SK-N-MC (cell line): ENCODE data around the gene BMPR1B.
A peak's percentile ranks its signal among the peaks of the same experiment; 100 is the strongest.

Experiments
- DNase-seq: peaks from one replicate; pipeline ENCODE4 v3.0.0-alpha.2; 2011; ENCODE audit warnings: low read depth, low spot score
- H3K27ac ChIP-seq: fragments of 200-600 bp; sonication (generic); 2 replicates; pipeline ENCODE4 v1.5.1; 2016; ENCODE audit warnings: mixed run types
- H3K36me3 ChIP-seq: fragments of 200-600 bp; sonication (generic); 2 replicates; pipeline ENCODE4 v1.6.1; 2017; ENCODE audit warnings: antibody characterized with exemption, low read length, mixed read lengths; ENCODE audit not compliant: insufficient read depth
- H3K4me3 ChIP-seq: fragments of 200-600 bp; sonication (generic); 2 replicates; pipeline ENCODE4 v1.5.1; 2016
- H3K9ac ChIP-seq: fragments of 200-600 bp; sonication (generic); 2 replicates; pipeline ENCODE4 v1.8.0; 2017; ENCODE audit warnings: mixed run types, mixed read lengths; ENCODE audit not compliant: insufficient read length
- H3K9me3 ChIP-seq: fragments of 200-600 bp; sonication (generic); 2 replicates; pipeline ENCODE4 v1.6.1; 2017; ENCODE audit warnings: low read depth, mild to moderate bottlenecking, antibody characterized with exemption, low read length, moderate library complexity, mixed read lengths
- EZH2 ChIP-seq: fragments of 200-600 bp; sonication (generic); IDR thresholded peaks from one replicate; pipeline ENCODE4 v1.6.1; 2017; ENCODE audit warnings: antibody characterized with exemption
- FOXP2 ChIP-seq: optimal IDR thresholded peaks from 2 replicates; pipeline ENCODE3; 2011; ENCODE audit warnings: mild to moderate bottlenecking, moderate library complexity; ENCODE audit not compliant: insufficient read depth; ENCODE audit errors: extremely low read length, control extremely low read depth
- POLR2AphosphoS5 ChIP-seq: IDR thresholded peaks from 2 replicates; pipeline ENCODE4 v1.6.1; 2012; ENCODE audit warnings: mild to moderate bottlenecking, low read depth, low read length, borderline replicate concordance

BMPR1B gene

DNA sequence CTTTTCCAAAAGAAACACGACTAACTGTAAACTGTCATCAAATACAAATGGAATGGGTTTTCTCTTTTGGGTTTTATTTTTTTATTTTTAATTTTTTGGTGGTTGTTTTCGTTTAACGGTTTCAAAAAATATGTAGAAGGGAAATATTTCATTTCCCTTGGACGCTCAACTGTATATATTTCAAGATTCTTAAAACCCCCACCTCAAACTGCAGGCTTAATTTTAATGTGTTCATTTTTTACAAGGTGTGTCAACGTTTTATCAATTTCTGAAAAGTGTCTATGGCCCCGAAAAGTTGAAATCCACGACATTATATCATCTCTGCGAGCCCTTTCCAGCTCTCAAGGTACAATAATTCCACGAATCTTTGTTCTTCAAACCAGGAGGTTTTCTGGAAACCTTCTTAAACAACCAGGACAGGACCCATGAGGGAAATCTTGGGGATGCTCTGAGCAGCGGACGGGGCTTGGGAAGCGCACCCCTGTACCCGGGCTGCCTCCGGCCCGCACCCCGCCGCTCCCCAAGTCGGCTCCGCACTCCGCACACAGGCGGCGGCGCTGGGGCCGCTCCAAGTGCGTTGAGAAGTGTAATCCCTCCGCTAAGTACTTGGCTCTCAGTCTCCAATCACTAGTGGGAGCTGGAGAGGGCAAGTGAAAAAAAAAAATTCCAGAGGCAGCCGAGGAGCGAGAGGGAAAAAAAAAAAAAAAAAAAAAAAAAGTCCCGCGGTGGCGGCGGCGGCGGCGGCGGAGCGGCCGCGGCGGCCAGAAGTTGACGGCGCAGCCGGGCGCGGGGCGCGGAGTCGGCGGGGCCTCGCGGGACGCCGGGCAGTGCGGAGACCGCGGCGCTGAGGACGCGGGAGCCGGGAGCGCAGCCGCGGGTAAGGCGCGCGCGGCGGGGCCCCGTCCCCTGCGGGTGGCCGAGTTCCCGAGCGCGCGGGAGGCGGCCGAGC lies at the start of gene BMPR1B:
Gene BMPR1B, plus strand, starts transcription at position 764 of the 949 bp plus-strand sequence. CDS start 346,470 bp downstream, outside the sequence.
- no peak for DNase-seq
- TF ChIP-seq FOXP2 (no peak), POLR2AphosphoS5 (no peak), EZH2 (no peak)
- no peaks in the 10 kb centered on the region for H3K36me3 ChIP-seq
- no peak within 1 kb of the TSS for H3K27ac ChIP-seq
- peak within 1 kb of the TSS; percentile 77 for H3K9ac ChIP-seq
- no peaks in the 10 kb centered on the region for H3K9me3 ChIP-seq
- peak within 1 kb of the TSS; percentile 87 for H3K4me3 ChIP-seq

DNA sequence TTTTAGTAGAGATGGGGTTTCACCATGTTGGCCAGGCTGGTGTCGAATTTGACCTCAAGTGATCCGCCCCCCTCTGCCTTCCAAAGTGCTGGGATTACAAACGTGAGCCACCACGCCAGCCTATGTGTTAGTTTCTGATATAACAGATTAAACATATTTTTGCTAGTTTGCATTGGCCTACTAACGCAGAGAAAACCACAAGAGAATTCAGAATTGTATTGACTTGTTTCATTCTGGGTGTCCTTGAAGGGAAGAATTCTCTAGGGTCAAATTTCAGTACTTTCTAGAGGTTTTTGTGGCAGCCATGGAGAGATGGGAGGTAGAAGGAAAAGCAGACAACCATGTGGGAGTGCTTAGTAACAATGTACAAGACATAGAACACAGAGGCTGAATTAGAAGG lies 46.1 kb upstream of the BMPR1B start:
- no peak overlapping the region for H3K4me3 ChIP-seq
- no peaks in the 10 kb centered on the region for H3K36me3 ChIP-seq
- H3K27ac ChIP-seq: no peak overlapping the region
- H3K9me3 ChIP-seq: no peaks in the 10 kb centered on the region
- TF ChIP-seq FOXP2 (no peak), POLR2AphosphoS5 (no peak), EZH2 (no peak)
- DNase-seq: no peak
- no peak overlapping the region for H3K9ac ChIP-seq

DNA sequence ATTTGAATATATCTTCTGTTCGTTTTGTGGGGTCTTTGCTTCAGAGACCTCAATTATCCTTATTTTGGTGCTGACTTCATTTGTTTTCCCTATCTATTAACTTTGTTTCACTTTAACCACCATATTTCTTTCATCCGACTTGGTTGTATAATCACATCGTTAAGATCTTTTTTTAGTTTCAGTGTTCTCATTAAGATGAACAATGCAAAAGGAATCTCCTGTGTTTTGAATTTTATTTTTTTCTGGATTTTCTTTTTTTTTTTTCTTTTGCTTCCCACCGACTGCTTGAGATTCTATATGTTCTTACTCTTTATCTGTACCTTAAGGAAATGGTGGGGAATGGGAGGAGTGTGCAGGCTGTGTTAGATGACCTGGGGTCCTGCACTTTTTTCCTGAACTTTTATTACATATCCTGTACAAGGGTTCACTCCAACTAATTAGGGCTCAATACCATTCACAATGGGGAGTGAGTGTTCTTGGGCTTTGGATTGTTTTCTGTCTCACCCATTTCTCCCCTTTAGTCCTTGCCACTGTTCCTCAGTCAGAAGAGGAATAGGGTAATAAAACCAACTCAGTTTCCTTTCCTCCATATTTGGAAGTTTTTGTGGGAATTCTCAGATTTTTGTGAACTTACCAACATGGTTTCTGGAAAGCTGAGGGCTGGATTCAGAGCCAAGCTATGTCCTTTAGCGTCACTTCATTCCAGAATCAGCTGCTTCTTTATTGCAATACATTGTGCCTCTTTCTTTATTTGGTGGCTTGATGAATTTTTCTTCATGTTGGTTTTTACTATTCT lies 43.2 kb upstream of the BMPR1B start:
- Histone ChIP-seq H3K9me3 (no peaks in the 10 kb centered on the region), H3K36me3 (no peaks in the 10 kb centered on the region), H3K4me3 (no peak overlapping the region), H3K9ac (no peak overlapping the region), H3K27ac (no peak overlapping the region)
- TF ChIP-seq EZH2: no peak
- TF ChIP-seq POLR2AphosphoS5: no peak
- TF ChIP-seq FOXP2: no peak
- no peak for DNase-seq

DNA sequence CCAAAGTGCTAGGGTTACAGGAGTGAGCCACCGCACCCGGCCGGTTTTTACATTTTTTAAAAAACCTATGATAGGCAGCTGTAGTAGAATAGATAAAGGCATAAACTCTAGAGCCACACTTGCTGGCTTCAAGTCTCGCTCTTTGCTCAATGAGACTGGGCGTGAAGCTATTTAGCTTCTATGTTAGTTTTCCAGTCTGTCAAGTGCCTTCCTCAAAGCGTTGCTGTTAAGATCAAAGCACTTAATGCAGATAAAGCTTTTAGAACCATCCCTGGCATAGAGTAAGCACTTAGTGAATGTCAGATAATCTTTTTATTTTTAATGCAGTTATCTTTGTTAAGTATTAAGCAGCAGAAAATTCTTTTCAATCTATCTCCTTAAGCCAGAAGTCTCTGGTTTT lies 42.0 kb upstream of the BMPR1B start:
- H3K4me3 ChIP-seq: no peak overlapping the region
- H3K9me3 ChIP-seq: no peaks in the 10 kb centered on the region
- H3K27ac ChIP-seq: no peak overlapping the region
- no peaks in the 10 kb centered on the region for H3K36me3 ChIP-seq
- no peak for TF ChIP-seq EZH2
- no peak for TF ChIP-seq POLR2AphosphoS5
- DNase-seq: no peak
- H3K9ac ChIP-seq: no peak overlapping the region

DNA sequence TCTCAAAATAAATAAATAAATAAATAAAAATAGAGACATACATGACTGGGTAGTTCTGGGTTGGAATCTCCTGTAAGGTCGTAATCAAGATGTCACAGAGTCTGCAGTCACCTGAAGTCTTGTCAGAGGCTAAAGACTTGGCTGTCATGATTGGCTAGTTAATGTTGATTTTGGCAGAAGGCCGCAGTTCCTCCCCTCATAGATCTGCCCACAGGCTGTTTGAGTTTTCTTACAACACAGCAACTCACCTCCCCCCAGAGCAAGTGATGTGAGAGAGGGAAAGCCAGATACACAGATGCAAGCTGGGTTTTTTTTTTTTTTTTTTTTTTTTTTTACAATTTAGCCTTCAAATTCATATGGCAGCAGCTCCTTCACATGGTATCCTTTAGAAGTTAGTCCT lies 36.4 kb upstream of the BMPR1B start:
- TF ChIP-seq EZH2 (no peak), POLR2AphosphoS5 (no peak), FOXP2 (no peak)
- Histone ChIP-seq H3K36me3 (no peaks in the 10 kb centered on the region), H3K9me3 (no peaks in the 10 kb centered on the region), H3K27ac (no peak overlapping the region), H3K9ac (no peak overlapping the region), H3K4me3 (no peak overlapping the region)
- no peak for DNase-seq

DNA sequence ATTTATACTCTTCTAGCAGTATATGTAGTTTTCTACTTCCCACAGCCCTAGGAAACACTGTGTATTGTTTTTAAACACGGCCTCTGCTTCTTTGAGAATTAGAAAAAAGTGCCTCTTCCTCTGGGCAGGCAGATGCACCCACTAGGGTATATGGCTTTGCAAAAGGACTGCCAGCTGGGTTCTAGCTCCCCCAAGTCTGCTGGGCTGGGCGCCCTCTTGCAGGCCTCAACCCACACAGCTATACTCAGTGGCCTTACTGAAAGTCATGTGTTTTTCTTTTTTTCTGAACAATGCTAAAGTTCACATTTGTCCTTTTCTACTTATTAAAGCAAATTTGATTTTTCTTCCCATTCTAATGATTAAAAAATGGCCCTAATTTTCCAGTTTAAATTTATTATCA lies 35.5 kb upstream of the BMPR1B start:
- TF ChIP-seq POLR2AphosphoS5 (no peak), FOXP2 (no peak), EZH2 (no peak)
- Histone ChIP-seq H3K9me3 (no peaks in the 10 kb centered on the region), H3K4me3 (no peak overlapping the region), H3K36me3 (no peaks in the 10 kb centered on the region), H3K9ac (no peak overlapping the region), H3K27ac (no peak overlapping the region)
- DNase-seq: no peak

DNA sequence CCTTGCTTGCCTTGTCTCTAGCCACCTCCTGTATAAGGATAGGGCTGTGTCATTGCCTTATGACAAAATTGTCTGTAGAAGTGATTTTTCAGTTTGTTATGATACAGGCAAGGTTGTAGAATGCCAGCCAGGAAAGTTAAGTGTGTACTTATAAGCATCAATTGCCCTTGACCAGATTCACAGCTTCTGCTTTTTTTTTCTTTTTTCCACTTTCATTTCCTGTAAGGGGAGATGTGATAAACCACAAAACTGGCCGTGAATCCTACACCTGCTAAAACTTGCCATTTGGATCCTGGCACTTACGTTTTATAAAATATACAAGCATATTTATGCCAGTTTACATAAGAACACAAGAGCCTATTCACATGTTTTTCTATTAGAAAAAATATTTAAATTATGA lies 35.0 kb upstream of the BMPR1B start:
- no peaks in the 10 kb centered on the region for H3K36me3 ChIP-seq
- H3K27ac ChIP-seq: no peak overlapping the region
- TF ChIP-seq EZH2: no peak
- no peak overlapping the region for H3K4me3 ChIP-seq
- no peaks in the 10 kb centered on the region for H3K9me3 ChIP-seq
- H3K9ac ChIP-seq: no peak overlapping the region
- DNase-seq: no peak

DNA sequence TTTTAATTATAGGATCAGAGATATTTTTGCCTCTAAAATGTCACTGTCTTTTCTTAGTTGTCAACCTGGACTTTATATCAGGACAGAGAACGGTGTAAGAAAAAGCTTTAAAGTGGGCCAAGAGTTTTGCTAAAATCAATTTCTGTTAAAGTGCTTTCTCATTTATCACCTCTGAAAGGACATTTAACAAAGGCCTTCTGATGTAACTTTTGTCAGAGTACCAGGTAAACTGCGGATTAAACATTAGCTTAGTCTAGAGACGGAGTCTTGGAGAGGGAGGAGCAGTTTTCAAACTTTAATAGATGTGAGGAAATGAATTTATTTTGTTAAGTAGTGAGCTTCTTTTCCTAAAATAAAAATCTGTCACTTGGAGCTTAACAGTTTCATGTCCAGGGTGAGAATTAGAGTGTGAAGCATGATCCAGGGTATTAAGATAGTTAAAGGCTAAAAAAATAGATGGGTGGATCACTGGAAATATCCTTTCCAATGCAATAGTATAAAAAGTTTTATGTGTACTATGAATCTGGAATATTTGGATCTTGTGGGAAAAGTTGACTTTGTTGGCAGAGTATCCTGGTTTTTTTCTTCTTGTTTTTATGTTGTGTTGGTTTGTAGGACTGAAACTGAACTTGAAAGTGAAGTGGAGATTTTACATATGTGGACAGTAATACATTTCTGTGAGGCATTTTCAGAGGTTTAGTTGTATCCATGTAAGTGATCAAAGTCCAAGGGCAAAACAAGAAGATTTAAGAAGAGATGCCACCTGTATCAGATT lies 33.6 kb upstream of the BMPR1B start:
- Histone ChIP-seq H3K27ac (no peak overlapping the region), H3K36me3 (no peaks in the 10 kb centered on the region), H3K9ac (no peak overlapping the region), H3K4me3 (no peak overlapping the region), H3K9me3 (no peaks in the 10 kb centered on the region)
- TF ChIP-seq EZH2 (no peak), FOXP2 (no peak), POLR2AphosphoS5 (no peak)
- no peak for DNase-seq
